ENCODE results near the gene ZFAND3.

DNA sequence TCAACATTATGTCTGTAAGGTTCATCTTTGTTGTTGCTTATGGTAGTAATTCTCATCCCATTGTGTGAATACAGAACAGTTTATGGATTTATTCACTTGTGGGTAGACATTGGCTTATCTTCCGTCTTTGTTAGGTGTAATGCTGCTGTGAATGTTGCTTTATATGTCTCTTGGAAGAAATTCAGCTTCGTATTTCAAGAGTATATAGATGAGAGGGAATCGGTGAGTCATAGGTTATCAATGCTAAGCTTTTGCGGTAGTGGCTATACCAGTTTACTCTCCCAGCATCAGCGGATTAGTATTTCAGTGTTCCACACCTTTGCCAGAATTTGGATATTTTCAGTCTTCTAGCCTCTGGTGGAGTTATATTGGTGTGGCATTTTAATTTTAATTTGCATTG, 77.8 kb downstream of the ZFAND3 start:
- TF ChIP-seq, protein P1, sequence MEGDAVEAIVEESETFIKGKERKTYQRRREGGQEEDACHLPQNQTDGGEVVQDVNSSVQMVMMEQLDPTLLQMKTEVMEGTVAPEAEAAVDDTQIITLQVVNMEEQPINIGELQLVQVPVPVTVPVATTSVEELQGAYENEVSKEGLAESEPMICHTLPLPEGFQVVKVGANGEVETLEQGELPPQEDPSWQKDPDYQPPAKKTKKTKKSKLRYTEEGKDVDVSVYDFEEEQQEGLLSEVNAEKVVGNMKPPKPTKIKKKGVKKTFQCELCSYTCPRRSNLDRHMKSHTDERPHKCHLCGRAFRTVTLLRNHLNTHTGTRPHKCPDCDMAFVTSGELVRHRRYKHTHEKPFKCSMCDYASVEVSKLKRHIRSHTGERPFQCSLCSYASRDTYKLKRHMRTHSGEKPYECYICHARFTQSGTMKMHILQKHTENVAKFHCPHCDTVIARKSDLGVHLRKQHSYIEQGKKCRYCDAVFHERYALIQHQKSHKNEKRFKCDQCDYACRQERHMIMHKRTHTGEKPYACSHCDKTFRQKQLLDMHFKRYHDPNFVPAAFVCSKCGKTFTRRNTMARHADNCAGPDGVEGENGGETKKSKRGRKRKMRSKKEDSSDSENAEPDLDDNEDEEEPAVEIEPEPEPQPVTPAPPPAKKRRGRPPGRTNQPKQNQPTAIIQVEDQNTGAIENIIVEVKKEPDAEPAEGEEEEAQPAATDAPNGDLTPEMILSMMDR (IDR thresholded peaks at IDR 0.05): no peak
- no peak for TF ChIP-seq EP300 (IDR thresholded peaks at IDR 0.05)
- TF ChIP-seq POLR2AphosphoS5 (IDR thresholded peaks at IDR 0.05): no peak
- TF ChIP-seq POLR2A (IDR thresholded peaks at IDR 0.05): no peak

All from upper lobe of left lung (tissue), 4 donors.